OCI-LY7 (cell line): ENCODE measurements around the gene ZSCAN26. TPM values are rescaled to one million over a fixed set of nuclear protein-coding genes. Genes with fewer than 3 reads are reported as not detected.

ENCODE experiments used
- BruUV-seq: library from RNA; stranded (reverse); fragments of 400-500 nt; replicated peaks from 2 replicates; lab custom pipeline; 2021; lab: Mats Ljungman, UMichigan
- CTCF ChIA-PET: fragments of 300-600 bp; sonication (Branson Sonifier 250); formaldehyde crosslinking; loops from one replicate; lab custom pipeline; 2022; ENCODE audit warnings: antibody characterized with exemption; ENCODE audit not compliant: unreplicated experiment; lab: Charles Lee
- POLR2A ChIA-PET: fragments of 300-600 bp; sonication (Branson Sonifier 250); formaldehyde crosslinking; loops from one replicate; lab custom pipeline; 2022; ENCODE audit warnings: antibody characterized with exemption; lab: Charles Lee
- DNase-seq: peaks from one replicate; pipeline ENCODE4 v3.0.0-alpha.2; 2015; ENCODE audit warnings: low spot score
- H2AFZ ChIP-seq: fragments of 200-600 bp; sonication (generic), shearing (Covaris generic); 2 replicates; pipeline ENCODE4 v1.6.1; 2014; ENCODE audit warnings: mild to moderate bottlenecking, antibody characterized with exemption, low read length, moderate library complexity
- H3K27ac ChIP-seq: fragments of 200-600 bp; sonication (generic); 2 replicates; pipeline ENCODE4 v1.5.1; 2014; ENCODE audit warnings: mixed run types, low read depth, mild to moderate bottlenecking, moderate library complexity, low read length, inconsistent platforms; ENCODE audit not compliant: poor library complexity, severe bottlenecking
- H3K36me3 ChIP-seq: fragments of 200-600 bp; sonication (generic); 2 replicates; pipeline ENCODE4 v1.6.1; 2014; ENCODE audit warnings: mild to moderate bottlenecking, antibody characterized with exemption, low read length, moderate library complexity, mixed read lengths; ENCODE audit not compliant: insufficient read depth
- H3K4me1 ChIP-seq: fragments of 200-600 bp; sonication (generic); 2 replicates; pipeline ENCODE4 v1.5.1; 2014; ENCODE audit warnings: mild to moderate bottlenecking, low read length; ENCODE audit not compliant: insufficient read depth, poor library complexity, severe bottlenecking
- H3K4me2 ChIP-seq: fragments of 200-600 bp; sonication (generic); 2 replicates; pipeline ENCODE4 v1.6.1; 2014; ENCODE audit warnings: mild to moderate bottlenecking, low read length
- H3K4me3 ChIP-seq: fragments of 200-600 bp; sonication (generic); 2 replicates; pipeline ENCODE4 v1.5.1; 2014; ENCODE audit warnings: mild to moderate bottlenecking, low read depth, low read length; ENCODE audit not compliant: poor library complexity, severe bottlenecking
- H3K79me2 ChIP-seq: fragments of 200-600 bp; sonication (generic); 2 replicates; pipeline ENCODE4 v1.6.1; 2016; ENCODE audit warnings: low read depth, mild to moderate bottlenecking, low read length, moderate library complexity, mixed read lengths; ENCODE audit not compliant: insufficient read depth
- H3K9me2 ChIP-seq: fragments of 200-600 bp; sonication (generic); 2 replicates; pipeline ENCODE4 v1.6.1; 2016; ENCODE audit warnings: mild to moderate bottlenecking, low read length, mixed read lengths; ENCODE audit not compliant: insufficient read depth
- H3K9me3 ChIP-seq: fragments of 200-600 bp; sonication (generic); 2 replicates; pipeline ENCODE4 v1.6.1; 2014; ENCODE audit warnings: mild to moderate bottlenecking, mixed run types, low read length, mixed read lengths
- H4K20me1 ChIP-seq: fragments of 200-600 bp; sonication (generic); 2 replicates; pipeline ENCODE4 v1.6.1; 2014; ENCODE audit warnings: mild to moderate bottlenecking, antibody characterized with exemption, low read length, moderate library complexity, mixed read lengths; ENCODE audit not compliant: insufficient read depth
- EZH2phosphoT487 ChIP-seq: fragments of 200-600 bp; sonication (generic); IDR thresholded peaks from 2 replicates; pipeline ENCODE4 v1.6.1; 2018; ENCODE audit warnings: low read depth, borderline replicate concordance, mild to moderate bottlenecking, mixed run types, antibody characterized with exemption, low read length, moderate library complexity, mixed read lengths
- intact Hi-C: fragments of 100-400 bp; cut with micrococcal nuclease; formaldehyde crosslinking; loops from one replicate; pipeline ENCODE4 v1.10.0; 2022; ENCODE audit not compliant: unreplicated experiment
- total RNA-seq, 2 experiments: library from RNA; depleted of rRNA in 1 of 2; stranded (reverse); fragments of >200 nt in 1 of 2; shearing (Covaris generic) in 1 of 2; gene quantifications; 2 replicates each; pipeline ENCODE4 v1.2.3, GENCODE V29; 2014 to 2022
- TF ChIP-seq, protein P1 (sequence below): fragments of 200-600 bp; sonication (generic); conservative IDR thresholded peaks from 2 replicates; pipeline ENCODE4 v1.5.1; 2014; ENCODE audit warnings: mild to moderate bottlenecking, antibody characterized with exemption, low read length, moderate library complexity, mixed read lengths

The ZSCAN26 gene
- total RNA-seq, 2 experiments from 2014 or later, result 2.8 to 6.8 TPM

DNA sequence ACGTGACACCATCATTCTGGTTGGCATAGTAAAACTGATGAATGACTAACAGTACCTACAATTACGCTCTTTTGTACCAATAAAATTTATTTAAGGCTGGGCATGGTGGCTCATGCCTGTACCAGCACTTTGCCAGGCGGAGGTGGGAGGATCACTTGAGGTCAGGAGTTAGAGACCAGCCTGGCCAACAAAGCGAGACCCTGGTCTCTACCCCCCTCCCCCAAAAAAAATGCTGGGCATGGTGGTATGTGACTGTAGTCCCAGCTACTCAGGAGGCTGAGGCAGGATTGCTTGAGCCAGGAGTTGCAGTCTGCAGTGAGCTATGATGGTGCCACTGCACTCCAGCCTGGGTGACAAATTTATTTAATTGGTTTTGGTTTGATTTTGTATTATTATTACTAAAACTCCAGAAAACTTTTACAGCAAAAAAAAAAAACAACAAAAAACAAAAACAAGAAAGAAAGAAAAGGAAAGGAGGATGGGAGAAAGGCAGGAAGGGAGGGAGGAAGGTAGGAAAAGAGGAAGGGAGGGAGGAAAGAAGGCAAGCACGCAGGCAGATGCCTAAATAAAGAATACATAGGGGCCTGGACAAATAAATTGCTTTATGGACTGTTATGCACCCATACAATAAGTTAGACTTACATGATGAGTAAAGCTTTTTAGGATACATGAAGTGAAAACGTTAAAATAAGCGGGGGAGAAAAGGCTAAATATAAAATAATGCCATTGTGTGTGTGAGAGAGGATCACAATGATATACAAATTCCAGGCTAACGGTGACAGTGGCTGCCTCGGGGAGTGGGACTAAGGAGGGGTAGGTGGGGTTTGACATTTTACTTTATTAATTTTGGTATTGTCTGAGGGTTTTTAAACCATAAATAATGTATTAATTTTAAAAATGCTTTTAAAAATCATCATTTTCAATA is 42.5 kb upstream of the ZSCAN26 start:
- Histone ChIP-seq H3K9me3 (no peaks in the 10 kb centered on the region), H3K36me3 (0 out of 2 replicates have a peak, but pooled peaks cover 4% of the 10 kb centered on the region), H3K4me2 (peak overlapping the region; percentile 72), H3K4me1 (peaks cover 5% of the 10 kb centered on the region), H3K9me2 (no peaks in the 10 kb centered on the region), H4K20me1 (no peaks in the 10 kb centered on the region), H3K79me2 (no peaks in the 10 kb centered on the region), H2AFZ (peak overlapping the region; percentile 82), H3K4me3 (peak overlapping the region; percentile 83), H3K27ac (no peak overlapping the region)
- ChIA-PET CTCF (no interaction called here), POLR2A (interaction anchor here (1.2 kb wide), 1 partner anchor 220 kb away, joined by 3 read pairs; no protein-coding TSS in a partner anchor)
- BruUV-seq, result no TSS peak
- DNase-seq, result no peak
- no peak for TF ChIP-seq EZH2phosphoT487
- TF ChIP-seq, protein P1, sequence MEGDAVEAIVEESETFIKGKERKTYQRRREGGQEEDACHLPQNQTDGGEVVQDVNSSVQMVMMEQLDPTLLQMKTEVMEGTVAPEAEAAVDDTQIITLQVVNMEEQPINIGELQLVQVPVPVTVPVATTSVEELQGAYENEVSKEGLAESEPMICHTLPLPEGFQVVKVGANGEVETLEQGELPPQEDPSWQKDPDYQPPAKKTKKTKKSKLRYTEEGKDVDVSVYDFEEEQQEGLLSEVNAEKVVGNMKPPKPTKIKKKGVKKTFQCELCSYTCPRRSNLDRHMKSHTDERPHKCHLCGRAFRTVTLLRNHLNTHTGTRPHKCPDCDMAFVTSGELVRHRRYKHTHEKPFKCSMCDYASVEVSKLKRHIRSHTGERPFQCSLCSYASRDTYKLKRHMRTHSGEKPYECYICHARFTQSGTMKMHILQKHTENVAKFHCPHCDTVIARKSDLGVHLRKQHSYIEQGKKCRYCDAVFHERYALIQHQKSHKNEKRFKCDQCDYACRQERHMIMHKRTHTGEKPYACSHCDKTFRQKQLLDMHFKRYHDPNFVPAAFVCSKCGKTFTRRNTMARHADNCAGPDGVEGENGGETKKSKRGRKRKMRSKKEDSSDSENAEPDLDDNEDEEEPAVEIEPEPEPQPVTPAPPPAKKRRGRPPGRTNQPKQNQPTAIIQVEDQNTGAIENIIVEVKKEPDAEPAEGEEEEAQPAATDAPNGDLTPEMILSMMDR, result no peak
- intact Hi-C loops, result no loop called here

DNA sequence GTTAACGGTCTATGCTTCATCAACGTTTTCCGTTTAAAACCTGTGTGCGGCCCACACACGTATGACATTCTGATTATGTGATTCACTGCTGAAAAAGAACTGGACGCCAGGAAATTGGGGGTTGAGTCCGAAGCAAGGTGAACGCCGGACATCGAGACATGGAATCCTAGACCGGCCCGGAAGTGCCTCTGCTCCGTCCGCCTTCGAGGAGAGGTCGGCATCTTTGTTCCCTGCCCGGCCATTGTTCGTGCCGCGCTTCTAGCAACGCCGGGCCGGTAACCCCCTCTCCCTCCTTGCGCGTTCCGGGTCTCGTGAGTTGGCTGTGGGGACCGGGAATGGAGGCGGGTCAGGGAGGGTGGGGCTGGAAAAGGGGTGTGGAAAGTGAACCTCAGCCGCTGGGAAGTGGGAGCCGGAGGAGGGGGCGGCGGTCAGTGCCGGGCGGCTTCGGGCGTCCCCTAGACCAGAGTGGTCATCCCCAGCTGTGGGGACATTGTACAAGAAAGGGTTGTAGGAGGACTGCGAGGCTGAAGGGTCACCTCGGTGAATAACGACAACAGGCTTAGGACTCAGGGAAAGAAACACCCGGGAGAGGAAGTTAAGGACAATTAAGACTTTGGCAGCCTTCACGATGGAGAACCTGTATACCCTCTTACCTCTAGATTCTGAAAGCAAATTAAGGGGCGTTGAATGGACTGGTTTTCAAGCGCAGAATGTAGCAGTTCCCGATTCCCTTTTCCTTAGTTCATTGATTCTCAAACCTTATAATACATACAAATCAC is 41.7 kb upstream of the ZSCAN26 start, which contains the start of gene ZSCAN9:
Gene ZSCAN9, plus strand, starts transcription at position 220 of the 779 bp plus-strand sequence. CDS start 1,810 bp downstream, outside the sequence.
- Histone ChIP-seq H3K4me1 (peaks cover 5% of the 10 kb centered on the region), H4K20me1 (no peaks in the 10 kb centered on the region), H3K9me3 (no peaks in the 10 kb centered on the region), H3K4me2 (peak within 1 kb of the TSS; percentile 72), H3K36me3 (0 out of 2 replicates have a peak, but pooled peaks cover 4% of the 10 kb centered on the region), H3K27ac (no peak within 1 kb of the TSS), H3K79me2 (no peaks in the 10 kb centered on the region), H3K4me3 (peak within 1 kb of the TSS; percentile 83), H3K9me2 (no peaks in the 10 kb centered on the region), H2AFZ (peak within 1 kb of the TSS; percentile 82)
- intact Hi-C loops, result no loop called here
- no peak for TF ChIP-seq EZH2phosphoT487
- TF ChIP-seq, protein P1, result no peak
- ChIA-PET POLR2A (no interaction called here), CTCF (no interaction called here)
- BruUV-seq, result TSS peak; percentile 66
- DNase-seq, result peak; percentile 76
